Germinal center (tissue), 1 donor: ENCODE measurements around the gene PDF.
"Not testable (repeated sequence)": the region's sequence is repeated elsewhere in the genome, so short reads cannot be mapped to it uniquely, and the experiment has no call there.

Experiments
- DNase-seq: peaks from one replicate; pipeline ENCODE4 v3.0.0; 2012; ENCODE audit warnings: mixed read lengths, low spot score

PDF gene, protein sequence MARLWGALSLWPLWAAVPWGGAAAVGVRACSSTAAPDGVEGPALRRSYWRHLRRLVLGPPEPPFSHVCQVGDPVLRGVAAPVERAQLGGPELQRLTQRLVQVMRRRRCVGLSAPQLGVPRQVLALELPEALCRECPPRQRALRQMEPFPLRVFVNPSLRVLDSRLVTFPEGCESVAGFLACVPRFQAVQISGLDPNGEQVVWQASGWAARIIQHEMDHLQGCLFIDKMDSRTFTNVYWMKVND

GRCh38 chr16:69330286-69331109 lies at the start of gene PDF:
Gene PDF, minus strand, starts transcription at chr16:69330588. Its CDS starts 18 bp downstream, at chr16:69330570.
- peak; percentile 91 for DNase-seq

DNA sequence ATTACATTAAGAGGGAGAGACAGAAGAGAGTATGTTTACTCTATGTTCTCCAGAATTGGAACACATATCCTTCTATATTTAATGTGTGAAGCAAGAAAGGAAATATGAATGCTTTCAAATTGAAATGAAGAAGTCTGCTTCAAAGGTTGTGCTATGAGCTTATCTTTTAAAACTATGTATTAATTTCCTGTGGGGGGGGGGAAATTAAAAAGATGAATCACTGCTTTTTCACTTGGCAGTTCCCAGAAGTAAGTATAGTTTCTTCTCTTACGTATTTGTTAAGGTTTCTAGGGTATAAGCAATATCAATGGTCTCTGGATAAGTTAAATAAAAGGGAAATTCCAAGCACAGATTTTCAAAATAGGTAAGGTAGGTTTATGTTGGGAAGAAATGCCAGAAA lies 48.4 kb upstream of the PDF start:
- DNase-seq = no peak

- DNase-seq = no peak
Measured at GRCh38 chr16:69378036-69378435, 47.6 kb upstream of the PDF start.

DNA sequence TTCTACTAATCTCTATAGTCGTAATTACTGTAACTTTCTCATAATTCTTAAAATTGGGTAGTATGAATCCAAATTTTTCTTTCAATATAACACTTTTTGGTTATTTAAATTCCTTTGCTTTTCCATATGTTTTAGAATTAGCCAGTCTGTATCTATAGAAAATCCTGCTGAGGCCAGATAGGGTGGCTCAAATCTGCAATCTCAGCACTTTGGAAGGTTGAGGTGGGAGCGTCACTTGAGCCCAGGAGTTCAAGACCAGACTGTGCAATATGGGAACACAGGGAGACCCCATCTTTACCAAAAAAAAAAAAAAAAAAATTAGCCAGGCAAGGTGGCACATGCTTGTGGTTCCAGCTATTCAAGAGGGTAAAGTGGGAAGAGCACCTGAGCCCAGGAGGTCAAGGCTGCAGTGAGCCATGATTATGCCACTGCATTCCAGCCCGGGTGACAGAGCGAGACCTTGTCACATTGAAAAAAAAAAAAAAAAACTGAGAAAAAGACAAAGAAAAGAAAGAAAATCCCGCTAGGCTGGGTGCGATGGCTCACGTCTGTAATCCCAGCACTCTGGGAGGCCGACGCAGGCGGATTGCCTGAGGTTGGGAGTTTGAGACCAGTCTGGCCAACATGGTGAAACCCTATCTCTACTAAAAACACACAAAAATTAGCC lies 46.1 kb upstream of the PDF start:
- no peak for DNase-seq

GRCh38 chr16:69373019-69373418 lies 42.6 kb upstream of the PDF start:
- DNase-seq = no peak

GRCh38 chr16:69371564-69371963 lies 41.2 kb upstream of the PDF start:
- peak; percentile 47 for DNase-seq

GRCh38 chr16:69368866-69369265 lies 38.5 kb upstream of the PDF start:
- DNase-seq = no peak

GRCh38 chr16:69367980-69368379 lies 37.6 kb upstream of the PDF start:
- DNase-seq = no peak

DNA sequence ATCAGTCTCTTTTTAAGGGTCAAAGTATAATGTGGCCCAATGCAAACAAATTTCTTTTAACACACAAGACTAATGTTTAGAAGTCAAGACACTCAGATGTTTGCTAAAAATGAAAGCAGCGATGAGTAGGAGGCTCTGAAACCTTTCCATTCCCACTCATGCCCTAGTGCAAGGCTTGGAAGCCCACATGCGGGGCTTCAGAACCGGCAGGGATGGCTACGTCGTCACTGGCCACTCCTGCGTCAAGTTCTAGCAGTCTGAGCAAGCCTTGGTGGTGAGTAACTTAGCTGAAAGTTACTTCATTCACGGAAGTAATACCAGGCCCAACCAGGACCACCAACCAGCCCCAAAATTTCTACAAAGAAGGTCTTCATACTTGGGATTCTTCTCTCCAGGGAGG lies 36.0 kb upstream of the PDF start:
- DNase-seq = no peak

- no peak for DNase-seq
Measured at GRCh38 chr16:69365901-69366300, 35.5 kb upstream of the PDF start.

DNA sequence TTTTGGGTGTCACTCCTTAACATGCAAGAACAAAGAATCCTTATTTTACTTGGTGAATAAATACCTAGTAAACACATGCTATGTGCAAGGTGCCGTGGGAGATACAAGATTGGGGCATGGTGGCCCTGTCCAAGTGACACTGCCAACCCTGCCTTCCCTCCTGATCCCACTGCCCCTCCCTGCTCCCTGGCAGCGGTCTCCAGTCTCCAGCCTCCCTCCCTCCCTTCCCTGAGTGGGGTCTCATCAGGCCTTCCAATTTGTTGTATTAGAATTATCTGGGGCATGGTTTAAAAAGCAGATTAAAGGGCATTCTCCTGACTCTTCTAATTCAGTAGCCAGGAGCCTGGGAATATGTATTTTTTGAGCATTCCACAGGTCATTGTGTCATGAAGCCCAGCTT lies 33.7 kb upstream of the PDF start:
- DNase-seq = no peak

- no peak for DNase-seq
Measured at GRCh38 chr16:69363281-69363717, 32.9 kb upstream of the PDF start.

DNA sequence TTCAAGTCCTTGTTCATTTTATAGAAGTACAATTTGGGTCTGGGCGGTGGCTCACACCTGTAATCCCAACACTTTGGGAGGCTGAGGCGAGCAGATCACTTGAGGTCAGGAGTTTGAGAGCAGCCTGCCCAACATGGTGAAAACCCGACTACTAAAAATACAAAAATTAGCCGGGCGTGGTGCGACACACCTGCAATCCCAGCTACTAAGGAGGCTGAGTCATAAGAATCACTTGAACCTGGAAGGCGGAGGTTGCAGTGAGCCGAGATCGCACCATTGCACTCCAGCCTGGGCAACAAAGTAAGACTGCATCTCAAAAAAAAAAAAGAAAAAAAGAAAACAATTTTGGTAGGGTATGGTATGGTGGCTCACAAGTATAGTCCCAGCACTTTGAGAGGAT lies 29.7 kb upstream of the PDF start:
- not testable (repeated sequence) for DNase-seq

- no peak for DNase-seq
Measured at GRCh38 chr16:69351309-69352027, 21.1 kb upstream of the PDF start, which contains the start of gene TMED6. Gene TMED6, minus strand, starts transcription at chr16:69351786. Its CDS starts 33 bp downstream, at chr16:69351753.

DNA sequence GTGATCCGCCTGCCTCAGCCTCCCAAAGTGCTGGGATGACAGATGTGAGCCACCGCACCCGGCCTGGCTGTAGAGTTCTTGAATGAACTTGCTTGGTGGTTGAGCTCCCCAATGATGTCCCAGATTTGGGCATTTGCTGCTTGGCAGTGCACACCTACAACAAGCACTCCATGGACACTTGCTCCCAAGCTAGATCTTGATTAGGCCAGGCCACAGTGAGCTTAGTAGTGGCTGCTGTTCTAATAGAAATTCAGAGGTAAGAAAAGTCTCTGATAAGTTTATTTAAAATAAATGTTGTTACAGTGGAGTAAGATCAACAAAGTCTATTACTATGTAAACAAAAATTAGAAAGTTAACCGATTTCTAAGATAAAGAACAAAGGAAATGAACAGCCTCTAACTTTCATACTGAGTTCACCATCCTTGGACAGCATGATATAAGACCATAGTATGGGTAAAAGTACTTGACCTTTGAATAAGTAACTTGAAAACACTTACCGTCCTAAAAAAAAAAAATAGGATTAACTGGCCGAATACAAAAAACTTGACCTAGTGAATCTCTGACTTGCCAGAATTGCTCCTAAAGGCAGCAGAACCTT lies 20.2 kb upstream of the PDF start:
- no peak for DNase-seq

DNA sequence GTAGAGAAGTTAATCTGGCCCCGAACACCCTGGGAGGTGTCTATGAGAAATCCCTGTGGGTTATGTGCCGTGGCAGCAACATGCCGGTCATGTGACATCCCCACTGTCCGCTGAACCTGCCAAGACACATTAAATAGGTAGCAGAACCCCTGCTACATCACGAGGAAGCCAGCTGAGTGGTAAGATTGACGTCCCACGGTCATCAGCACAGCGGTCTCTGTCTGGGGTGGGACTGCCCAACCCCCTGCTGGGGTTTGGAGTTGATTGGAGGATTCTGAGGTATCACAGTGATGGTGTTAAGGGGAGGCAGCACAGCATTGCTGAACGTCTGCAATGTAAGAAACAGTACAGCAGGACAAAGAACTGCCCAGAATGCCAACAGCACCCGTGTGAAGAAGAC lies 19.1 kb upstream of the PDF start:
- no peak for DNase-seq

GRCh38 chr16:69348222-69348621 lies 17.8 kb upstream of the PDF start:
- DNase-seq = no peak

DNA sequence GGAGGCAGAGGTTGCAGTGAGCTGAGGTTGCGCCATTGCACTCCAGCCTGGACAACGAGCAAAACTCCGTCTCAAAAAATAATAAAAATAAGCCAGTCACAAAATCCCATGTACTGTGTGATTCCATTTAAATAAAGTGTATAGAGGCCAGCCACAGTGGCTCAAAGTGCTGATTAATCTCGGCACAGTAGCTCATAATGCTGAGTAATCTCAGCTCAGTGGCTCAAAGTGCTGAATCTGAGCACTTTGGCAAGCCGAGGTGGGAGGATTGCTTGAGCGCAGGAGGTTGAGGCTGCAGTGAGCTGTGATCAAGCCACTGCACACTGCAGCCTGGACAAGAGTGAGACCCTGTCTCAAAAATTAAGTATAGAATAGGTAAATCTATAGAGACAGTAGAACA lies 16.3 kb upstream of the PDF start:
- DNase-seq = no peak

- no peak for DNase-seq
Measured at GRCh38 chr16:69345923-69346322, 15.5 kb upstream of the PDF start.

DNA sequence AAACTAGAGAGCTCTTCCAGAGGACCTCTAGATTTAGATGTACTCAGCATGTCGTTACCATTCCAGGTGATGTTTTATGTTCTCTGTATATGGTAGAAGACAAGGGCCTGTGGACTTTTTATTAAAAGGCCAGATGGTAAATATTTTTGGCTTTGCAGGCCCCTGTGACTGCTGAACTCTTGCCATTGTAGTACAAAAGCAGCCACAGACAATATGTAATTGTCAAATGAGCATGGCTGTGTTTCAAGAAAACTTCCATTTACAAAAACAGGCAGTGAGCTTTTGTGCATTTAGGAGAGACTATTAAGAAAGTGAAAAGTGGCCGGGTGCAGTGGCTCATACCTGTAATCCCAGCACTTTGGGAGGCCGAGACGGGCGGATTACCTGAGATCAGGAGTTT lies 13.8 kb upstream of the PDF start:
- no peak for DNase-seq

DNA sequence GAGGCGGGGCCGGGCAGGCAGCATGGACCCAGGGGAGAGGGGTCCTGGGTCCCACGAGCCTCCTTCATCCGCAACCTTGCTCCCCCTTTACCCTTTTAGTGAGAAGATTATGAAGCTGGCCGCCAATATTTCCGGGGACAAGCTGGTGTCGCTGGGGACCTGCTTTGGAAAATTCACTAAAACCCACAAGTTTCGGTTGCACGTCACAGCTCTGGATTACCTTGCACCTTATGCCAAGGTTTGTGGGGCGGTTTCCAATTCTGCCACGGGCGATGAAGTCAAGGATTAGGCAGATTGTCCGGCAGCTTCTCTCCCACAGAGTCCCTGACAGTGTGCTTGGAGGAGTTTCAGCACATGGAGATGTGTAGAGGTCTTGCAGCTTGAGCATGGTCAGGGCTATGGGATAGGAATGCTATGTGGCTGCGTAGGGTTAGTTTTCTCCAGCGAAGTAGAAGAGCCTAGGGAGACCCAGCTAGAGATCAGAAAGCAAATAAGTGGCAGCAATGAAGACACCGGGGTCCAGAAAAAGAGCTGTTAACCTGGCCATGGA lies 9.8 kb upstream of the PDF start:
- peak; percentile 13 for DNase-seq
